GM18526 (cell line): ENCODE results near the gene MED23.

ENCODE experiments used
- POLR2A ChIP-seq: IDR thresholded peaks from 3 replicates; pipeline ENCODE4 v1.6.1; 2011; ENCODE audit not compliant: insufficient read length; ENCODE audit errors: extremely low read depth

The MED23 gene

GRCh38 chr6:131644921-131645320, 16.9 kb upstream of the MED23 start:
- TF ChIP-seq POLR2A, result no peak

- TF ChIP-seq POLR2A, result no peak
Measured at GRCh38 chr6:131643855-131644460, 15.9 kb upstream of the MED23 start.

- TF ChIP-seq POLR2A, result no peak
Measured at GRCh38 chr6:131642987-131643611, 15.1 kb upstream of the MED23 start.

- no peak for TF ChIP-seq POLR2A
Measured at GRCh38 chr6:131642565-131642964, 14.5 kb upstream of the MED23 start.

GRCh38 chr6:131641554-131641953, 13.5 kb upstream of the MED23 start:
- TF ChIP-seq POLR2A, result no peak

- TF ChIP-seq POLR2A, result no peak
Measured at GRCh38 chr6:131640576-131640975, 12.5 kb upstream of the MED23 start.

GRCh38 chr6:131640100-131640499, 12.1 kb upstream of the MED23 start:
- no peak for TF ChIP-seq POLR2A

GRCh38 chr6:131638013-131638412, 10.0 kb upstream of the MED23 start:
- TF ChIP-seq POLR2A, result no peak

GRCh38 chr6:131636880-131637792, 9.1 kb upstream of the MED23 start, which contains the start of gene ENPP3:
Gene ENPP3, plus strand, starts transcription at chr6:131637302. Its CDS starts 83 bp downstream, at chr6:131637385.
- no peak for TF ChIP-seq POLR2A

- no peak for TF ChIP-seq POLR2A
Measured at GRCh38 chr6:131635384-131636340, 7.6 kb upstream of the MED23 start.

GRCh38 chr6:131631625-131632289, 3.7 kb upstream of the MED23 start:
- TF ChIP-seq POLR2A, result no peak

GRCh38 chr6:131629651-131630050, 1.6 kb upstream of the MED23 start:
- TF ChIP-seq POLR2A, result no peak

GRCh38 chr6:131628726-131629125, 684 bp upstream of the MED23 start:
- TF ChIP-seq POLR2A, result no peak

- no peak for TF ChIP-seq POLR2A
Measured at GRCh38 chr6:131615275-131615674, 12.8 kb downstream of the MED23 start.
